ENCODE data around the gene C22orf23. TPM values are rescaled to one million over a fixed set of nuclear protein-coding genes. Genes with fewer than 3 reads are reported as not detected.

Gene C22orf23
- total and polyA plus RNA-seq, 9 of the 15 experiments (the other 6 are each of a cell fraction or from before 2014, with no cell fraction given): 0.25 to 1.0 (median 0.53) TPM

DNA sequence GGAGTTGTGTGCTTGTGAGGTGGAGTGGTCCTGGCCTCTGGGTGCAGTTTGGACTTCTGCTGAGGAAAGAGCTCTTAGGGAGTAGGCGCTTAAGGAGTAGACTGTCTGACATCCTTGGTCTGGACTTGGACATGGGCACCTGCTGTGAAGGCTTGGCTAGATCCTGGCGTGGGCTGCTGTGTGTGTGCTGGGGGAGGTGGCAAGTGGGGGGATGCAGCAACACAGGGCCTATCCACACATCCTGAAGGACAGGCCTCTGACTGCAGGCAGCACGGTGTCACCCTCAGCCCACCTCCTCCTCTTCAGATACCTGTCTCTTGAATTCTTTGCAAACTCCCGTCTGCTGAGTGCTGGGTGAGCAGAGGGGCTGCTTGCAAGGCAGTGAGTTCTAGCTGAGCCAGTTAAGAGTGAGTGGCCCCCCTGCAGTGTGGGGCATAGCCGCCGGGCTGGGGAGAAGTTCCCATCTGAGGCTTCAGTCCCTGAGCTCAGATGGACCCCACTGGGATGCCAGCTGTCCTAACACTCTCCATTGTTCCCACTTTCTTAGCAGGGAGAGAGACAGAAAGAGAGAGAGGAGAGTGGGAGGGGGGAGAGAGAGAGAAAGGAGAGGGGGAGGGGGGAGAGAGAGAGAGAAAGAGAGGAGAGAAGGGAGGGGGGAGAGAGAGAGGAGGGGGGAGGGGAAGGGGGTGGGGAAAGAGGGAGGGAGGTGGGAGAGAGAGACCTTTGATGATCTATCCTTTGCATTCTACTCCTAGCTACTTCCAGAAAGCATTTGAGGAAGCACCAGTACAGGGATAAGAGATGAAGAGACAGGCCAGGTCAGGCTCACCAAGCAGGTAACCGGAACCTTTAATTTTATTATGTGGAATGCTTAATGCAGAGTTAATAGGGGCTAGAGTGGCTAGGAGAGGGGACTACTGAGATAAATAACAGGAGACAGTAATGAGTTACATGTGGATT is 18.4 kb upstream of the C22orf23 start:
- no TSS peak for BruUV-seq (replicated peaks)
- in situ Hi-C loops (cut with MboI) (loop anchor here (10.0 kb wide), 1 partner anchor 427 kb away; no protein-coding TSS in a partner anchor), intact Hi-C loops (cut with micrococcal nuclease) (no loop called here)
- FAIRE-seq (no peak), DNase-seq (ENCODE audit: extremely low read depth in 1 of 4, low spot score in 3 of 4) (no peak), ATAC-seq (no peak)
- Histone ChIP-seq H3K27ac (ENCODE audit: extremely low read depth, low read depth, low read length) (no peak overlapping the region), H3K36me3 (ENCODE audit: control insufficient read depth, insufficient read depth, low read length) (peaks cover 19% of the 10 kb centered on the region; the same call in 2 of the 3 replicates), H3K9ac (ENCODE audit: insufficient read depth in 1 of 2, low read depth in 2 of 2, low read length in 2 of 2) (peak overlapping the region in 1 of 2 experiments; percentile 74; a peak in 2 of 4 replicates), H3K9me1 (ENCODE audit: control insufficient read depth, insufficient read depth, low read length) (no peaks in the 10 kb centered on the region), H3K4me2 (ENCODE audit: insufficient read depth, low read length) (no peak overlapping the region), H3K27me3 (ENCODE audit: control insufficient read depth in 2 of 2, insufficient read depth in 2 of 2, low read length in 2 of 2) (no peaks in the 10 kb centered on the region), H4K20me1 (replicated peaks; ENCODE audit: control insufficient read depth, insufficient read depth, low read length) (no peaks in the 10 kb centered on the region), H3K4me1 (replicated peaks in 1 of 2; ENCODE audit: control insufficient read depth in 2 of 2, insufficient read depth in 2 of 2, low read length in 2 of 2) (peaks cover 0 to 7% of the 10 kb centered on the region in 2 experiments; a peak in 2 of 5 replicates), H3K9me3 (replicated peaks; ENCODE audit: control insufficient read depth, insufficient read depth, low read depth, low read length) (no peaks in the 10 kb centered on the region), H3K79me2 (ENCODE audit: control insufficient read depth, insufficient read depth, low read length) (no peaks in the 10 kb centered on the region), H3K4me3 (no peak overlapping the region), H2AFZ (ENCODE audit: low read depth, low read length) (no peak overlapping the region)
- CTCF ChIA-PET (ENCODE audit: low intra/inter-chr PET ratio): no interaction called here
- WGBS (ENCODE audit: insufficient coverage, low coverage, missing lambda C conversion rate): 82% methylated on average over 5 of the region's 7 CpGs
- POLR2A ChIA-PET: interaction anchor here (1.3 kb wide), 1 partner anchor 17 kb away, joined by 3 read pairs; no protein-coding TSS in a partner anchor
- TF ChIP-seq, protein P1, sequence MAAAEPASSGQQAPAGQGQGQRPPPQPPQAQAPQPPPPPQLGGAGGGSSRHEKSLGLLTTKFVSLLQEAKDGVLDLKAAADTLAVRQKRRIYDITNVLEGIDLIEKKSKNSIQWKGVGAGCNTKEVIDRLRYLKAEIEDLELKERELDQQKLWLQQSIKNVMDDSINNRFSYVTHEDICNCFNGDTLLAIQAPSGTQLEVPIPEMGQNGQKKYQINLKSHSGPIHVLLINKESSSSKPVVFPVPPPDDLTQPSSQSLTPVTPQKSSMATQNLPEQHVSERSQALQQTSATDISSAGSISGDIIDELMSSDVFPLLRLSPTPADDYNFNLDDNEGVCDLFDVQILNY (CRISPR knock-in tag; IDR thresholded peaks at IDR 0.05): no peak
- TF ChIP-seq, protein P2, sequence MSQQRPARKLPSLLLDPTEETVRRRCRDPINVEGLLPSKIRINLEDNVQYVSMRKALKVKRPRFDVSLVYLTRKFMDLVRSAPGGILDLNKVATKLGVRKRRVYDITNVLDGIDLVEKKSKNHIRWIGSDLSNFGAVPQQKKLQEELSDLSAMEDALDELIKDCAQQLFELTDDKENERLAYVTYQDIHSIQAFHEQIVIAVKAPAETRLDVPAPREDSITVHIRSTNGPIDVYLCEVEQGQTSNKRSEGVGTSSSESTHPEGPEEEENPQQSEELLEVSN (IDR thresholded peaks at IDR 0.05; ENCODE audit: borderline replicate concordance in 1 of 2, extremely low read depth in 1 of 2, insufficient read depth in 1 of 2, insufficient read length in 1 of 2, low read depth in 1 of 2, low read length in 1 of 2, poor library complexity in 1 of 2, severe bottlenecking in 1 of 2): no peak
- TF ChIP-seq POLR2B (IDR thresholded peaks at IDR 0.05; ENCODE audit: low read depth, partially characterized antibody): no peak
- no peak for TF ChIP-seq HMG20A (CRISPR knock-in tag; conservative IDR thresholded peaks at IDR 0.05)
- no peak for TF ChIP-seq ZNF146 (CRISPR knock-in tag; IDR thresholded peaks at IDR 0.05; ENCODE audit: unreplicated experiment)
- TF ChIP-seq, protein P3, sequence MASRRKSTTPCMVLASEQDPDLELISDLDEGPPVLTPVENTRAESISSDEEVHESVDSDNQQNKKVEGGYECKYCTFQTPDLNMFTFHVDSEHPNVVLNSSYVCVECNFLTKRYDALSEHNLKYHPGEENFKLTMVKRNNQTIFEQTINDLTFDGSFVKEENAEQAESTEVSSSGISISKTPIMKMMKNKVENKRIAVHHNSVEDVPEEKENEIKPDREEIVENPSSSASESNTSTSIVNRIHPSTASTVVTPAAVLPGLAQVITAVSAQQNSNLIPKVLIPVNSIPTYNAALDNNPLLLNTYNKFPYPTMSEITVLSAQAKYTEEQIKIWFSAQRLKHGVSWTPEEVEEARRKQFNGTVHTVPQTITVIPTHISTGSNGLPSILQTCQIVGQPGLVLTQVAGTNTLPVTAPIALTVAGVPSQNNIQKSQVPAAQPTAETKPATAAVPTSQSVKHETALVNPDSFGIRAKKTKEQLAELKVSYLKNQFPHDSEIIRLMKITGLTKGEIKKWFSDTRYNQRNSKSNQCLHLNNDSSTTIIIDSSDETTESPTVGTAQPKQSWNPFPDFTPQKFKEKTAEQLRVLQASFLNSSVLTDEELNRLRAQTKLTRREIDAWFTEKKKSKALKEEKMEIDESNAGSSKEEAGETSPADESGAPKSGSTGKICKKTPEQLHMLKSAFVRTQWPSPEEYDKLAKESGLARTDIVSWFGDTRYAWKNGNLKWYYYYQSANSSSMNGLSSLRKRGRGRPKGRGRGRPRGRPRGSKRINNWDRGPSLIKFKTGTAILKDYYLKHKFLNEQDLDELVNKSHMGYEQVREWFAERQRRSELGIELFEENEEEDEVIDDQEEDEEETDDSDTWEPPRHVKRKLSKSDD (conservative IDR thresholded peaks at IDR 0.05; ENCODE audit: low read length): no peak
- TF ChIP-seq ZC3H4 (CRISPR knock-in tag; IDR thresholded peaks at IDR 0.05; ENCODE audit: borderline replicate concordance): no peak
- no peak for TF ChIP-seq SETDB1 (IDR thresholded peaks at IDR 0.05; ENCODE audit: low read length)
- no peak for TF ChIP-seq TAF9B (IDR thresholded peaks at IDR 0.05; ENCODE audit: partially characterized antibody)
- no peak for TF ChIP-seq HDGF (IDR thresholded peaks at IDR 0.05)
- TF ChIP-seq ZC3H8 (IDR thresholded peaks at IDR 0.05): no peak
- TF ChIP-seq PTRF (tag; IDR thresholded peaks at IDR 0.05): no peak

Measured in K562 (cell line).